ENCODE measurements around the gene C6orf136.

DNA sequence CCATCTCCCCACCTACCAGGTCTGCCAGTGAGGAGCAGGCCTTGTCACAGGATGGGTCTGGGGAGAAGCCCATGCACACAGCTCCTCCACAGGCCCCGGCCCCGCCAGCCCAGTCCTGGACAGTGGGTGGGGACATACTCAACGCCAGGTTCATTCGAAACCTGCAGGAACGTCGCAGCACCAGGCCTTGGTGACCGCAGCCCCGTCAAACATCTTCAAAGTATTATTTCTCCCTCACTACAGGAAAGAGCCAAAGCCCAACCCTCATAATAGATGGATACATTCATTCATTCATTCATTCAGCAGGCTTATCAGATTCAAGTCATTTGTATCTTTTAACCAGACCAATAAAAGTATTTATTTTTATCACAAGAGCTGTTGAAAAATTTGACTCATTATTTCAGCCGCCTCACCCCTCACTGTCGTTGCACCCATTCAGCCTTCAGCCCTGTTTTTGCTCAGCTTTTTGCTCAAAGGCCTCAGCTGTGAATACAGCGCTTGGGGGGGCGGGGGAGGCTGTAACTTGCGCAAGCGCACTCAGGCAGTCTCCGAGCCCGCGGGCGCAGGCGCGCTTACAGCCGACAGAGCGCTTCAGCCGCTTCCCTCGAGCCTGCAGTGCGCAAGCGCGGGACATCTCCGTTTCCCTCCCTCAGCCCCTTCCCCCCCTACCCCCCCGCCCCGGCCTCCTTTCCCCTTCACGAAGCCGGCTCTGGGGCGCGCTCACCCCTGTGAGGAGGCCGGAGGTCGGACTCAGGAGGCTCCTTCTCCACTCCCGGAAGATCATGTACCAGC, at the start of gene C6orf136:
- TF ChIP-seq, protein P1, sequence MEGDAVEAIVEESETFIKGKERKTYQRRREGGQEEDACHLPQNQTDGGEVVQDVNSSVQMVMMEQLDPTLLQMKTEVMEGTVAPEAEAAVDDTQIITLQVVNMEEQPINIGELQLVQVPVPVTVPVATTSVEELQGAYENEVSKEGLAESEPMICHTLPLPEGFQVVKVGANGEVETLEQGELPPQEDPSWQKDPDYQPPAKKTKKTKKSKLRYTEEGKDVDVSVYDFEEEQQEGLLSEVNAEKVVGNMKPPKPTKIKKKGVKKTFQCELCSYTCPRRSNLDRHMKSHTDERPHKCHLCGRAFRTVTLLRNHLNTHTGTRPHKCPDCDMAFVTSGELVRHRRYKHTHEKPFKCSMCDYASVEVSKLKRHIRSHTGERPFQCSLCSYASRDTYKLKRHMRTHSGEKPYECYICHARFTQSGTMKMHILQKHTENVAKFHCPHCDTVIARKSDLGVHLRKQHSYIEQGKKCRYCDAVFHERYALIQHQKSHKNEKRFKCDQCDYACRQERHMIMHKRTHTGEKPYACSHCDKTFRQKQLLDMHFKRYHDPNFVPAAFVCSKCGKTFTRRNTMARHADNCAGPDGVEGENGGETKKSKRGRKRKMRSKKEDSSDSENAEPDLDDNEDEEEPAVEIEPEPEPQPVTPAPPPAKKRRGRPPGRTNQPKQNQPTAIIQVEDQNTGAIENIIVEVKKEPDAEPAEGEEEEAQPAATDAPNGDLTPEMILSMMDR (optimal IDR thresholded peaks at IDR 0.05 in 1 of 3, IDR thresholded peaks at IDR 0.05 in 1 of 3, conservative IDR thresholded peaks at IDR 0.05 in 1 of 3; ENCODE audit: extremely low read depth in 1 of 3, insufficient read depth in 2 of 3, low read length in 3 of 3) = no peak
- TF ChIP-seq EZH2 (IDR thresholded peaks at IDR 0.05; ENCODE audit: low read length) = no peak

Measured in keratinocyte (primary cell).